RWPE2 (cell line): ENCODE measurements around the gene HYKK.
"Not testable (repeated sequence)": the region's sequence is repeated elsewhere in the genome, so short reads cannot be mapped to it uniquely, and the experiment has no call there.

Experiments used
- ATAC-seq: fragments of 200-7000 bp; cut with Tn5 transposase; 3 replicates; pipeline ENCODE4 v1.9.1; 2021; ENCODE audit warnings: low read depth
- DNase-seq: peaks from one replicate; pipeline ENCODE4 v3.0.0-alpha.2; 2020; ENCODE audit warnings: low spot score
- H3K27ac ChIP-seq: fragments of 450-650 bp; 2 replicates; pipeline ENCODE4 v1.5.1; 2017; ENCODE audit warnings: mild to moderate bottlenecking; ENCODE audit not compliant: poor library complexity, severe bottlenecking
- H3K27me3 ChIP-seq: fragments of 250-450 bp; sonication (Bioruptor Pico); 2 replicates; pipeline ENCODE4 v1.5.1; 2021; ENCODE audit warnings: mild to moderate bottlenecking, moderate library complexity; ENCODE audit not compliant: insufficient read depth, poor library complexity, severe bottlenecking
- H3K36me3 ChIP-seq: fragments of 250-450 bp; sonication (Bioruptor Pico); 2 replicates; pipeline ENCODE4 v1.5.1; 2020; ENCODE audit warnings: low read depth, mild to moderate bottlenecking, moderate library complexity
- H3K4me1 ChIP-seq: fragments of 250-450 bp; sonication (Bioruptor Pico); 2 replicates; pipeline ENCODE4 v1.5.1; 2021; ENCODE audit warnings: mild to moderate bottlenecking, moderate library complexity; ENCODE audit not compliant: insufficient read depth, poor library complexity, severe bottlenecking
- H3K4me3 ChIP-seq: fragments of 250-450 bp; sonication (Bioruptor Pico); 2 replicates; pipeline ENCODE4 v1.5.1; 2021; ENCODE audit warnings: mild to moderate bottlenecking, moderate library complexity; ENCODE audit not compliant: severe bottlenecking
- H3K9me3 ChIP-seq: fragments of 250-450 bp; sonication (Bioruptor Pico); 2 replicates; pipeline ENCODE4 v1.5.1; 2021; ENCODE audit warnings: mild to moderate bottlenecking, moderate library complexity; ENCODE audit not compliant: severe bottlenecking
- TF ChIP-seq, protein P1 (sequence below): fragments of 450-650 bp; IDR thresholded peaks from one replicate; pipeline ENCODE4 v1.5.1; 2017; ENCODE audit warnings: mild to moderate bottlenecking, moderate library complexity; ENCODE audit not compliant: poor library complexity, severe bottlenecking

The HYKK gene

DNA sequence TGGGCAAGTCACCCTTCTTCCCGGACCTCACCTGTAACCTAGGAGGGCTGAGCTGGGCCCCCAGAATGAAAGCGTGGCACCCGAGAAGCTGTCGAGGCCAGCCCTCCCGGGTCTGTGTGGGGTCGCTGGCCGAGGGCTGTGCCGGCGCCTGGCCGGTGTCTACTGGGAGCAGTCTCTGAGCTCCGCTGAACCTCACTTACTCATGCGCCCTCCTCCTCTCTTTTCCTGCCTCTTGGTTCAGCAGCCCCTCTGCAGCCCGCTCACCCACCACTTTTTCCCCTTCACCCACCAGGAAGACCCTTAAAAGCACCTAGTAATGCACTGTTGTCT, 419 bp downstream of the HYKK start:
- H3K4me3 ChIP-seq = peak overlapping the region; percentile 61
- no peaks in the 10 kb centered on the region for H3K4me1 ChIP-seq
- no peaks in the 10 kb centered on the region for H3K36me3 ChIP-seq
- DNase-seq = no peak
- H3K27me3 ChIP-seq = no peaks in the 10 kb centered on the region
- ATAC-seq = peak; percentile 34
- TF ChIP-seq, protein P1, sequence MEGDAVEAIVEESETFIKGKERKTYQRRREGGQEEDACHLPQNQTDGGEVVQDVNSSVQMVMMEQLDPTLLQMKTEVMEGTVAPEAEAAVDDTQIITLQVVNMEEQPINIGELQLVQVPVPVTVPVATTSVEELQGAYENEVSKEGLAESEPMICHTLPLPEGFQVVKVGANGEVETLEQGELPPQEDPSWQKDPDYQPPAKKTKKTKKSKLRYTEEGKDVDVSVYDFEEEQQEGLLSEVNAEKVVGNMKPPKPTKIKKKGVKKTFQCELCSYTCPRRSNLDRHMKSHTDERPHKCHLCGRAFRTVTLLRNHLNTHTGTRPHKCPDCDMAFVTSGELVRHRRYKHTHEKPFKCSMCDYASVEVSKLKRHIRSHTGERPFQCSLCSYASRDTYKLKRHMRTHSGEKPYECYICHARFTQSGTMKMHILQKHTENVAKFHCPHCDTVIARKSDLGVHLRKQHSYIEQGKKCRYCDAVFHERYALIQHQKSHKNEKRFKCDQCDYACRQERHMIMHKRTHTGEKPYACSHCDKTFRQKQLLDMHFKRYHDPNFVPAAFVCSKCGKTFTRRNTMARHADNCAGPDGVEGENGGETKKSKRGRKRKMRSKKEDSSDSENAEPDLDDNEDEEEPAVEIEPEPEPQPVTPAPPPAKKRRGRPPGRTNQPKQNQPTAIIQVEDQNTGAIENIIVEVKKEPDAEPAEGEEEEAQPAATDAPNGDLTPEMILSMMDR = peak; percentile 22
- no peak overlapping the region for H3K27ac ChIP-seq
- no peaks in the 10 kb centered on the region for H3K9me3 ChIP-seq

DNA sequence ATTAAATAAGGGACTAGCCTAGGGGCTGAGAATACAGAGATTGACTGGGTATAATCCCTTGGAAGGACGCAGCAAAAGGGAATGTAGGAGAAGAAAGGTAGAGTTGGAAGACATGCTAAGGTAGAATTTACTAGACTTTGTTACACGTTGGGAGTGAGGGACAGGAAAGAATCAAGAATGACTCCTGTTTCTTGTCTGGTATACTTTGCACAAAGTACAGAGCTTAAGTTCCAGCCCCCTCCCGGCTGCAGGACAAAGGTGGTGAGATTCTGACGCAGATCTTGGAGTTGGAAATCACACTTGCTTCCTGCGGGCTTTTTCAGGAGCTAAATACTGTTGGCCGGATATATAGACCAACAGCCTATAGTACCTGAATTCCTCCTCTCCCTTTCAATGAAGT, 895 bp downstream of the HYKK start:
- TF ChIP-seq, protein P1 = no peak
- H3K27ac ChIP-seq = no peak overlapping the region
- no peaks in the 10 kb centered on the region for H3K9me3 ChIP-seq
- ATAC-seq (no peak), DNase-seq (no peak)
- no peaks in the 10 kb centered on the region for H3K27me3 ChIP-seq
- H3K4me1 ChIP-seq = no peaks in the 10 kb centered on the region
- H3K4me3 ChIP-seq = peak overlapping the region; percentile 61
- no peaks in the 10 kb centered on the region for H3K36me3 ChIP-seq

DNA sequence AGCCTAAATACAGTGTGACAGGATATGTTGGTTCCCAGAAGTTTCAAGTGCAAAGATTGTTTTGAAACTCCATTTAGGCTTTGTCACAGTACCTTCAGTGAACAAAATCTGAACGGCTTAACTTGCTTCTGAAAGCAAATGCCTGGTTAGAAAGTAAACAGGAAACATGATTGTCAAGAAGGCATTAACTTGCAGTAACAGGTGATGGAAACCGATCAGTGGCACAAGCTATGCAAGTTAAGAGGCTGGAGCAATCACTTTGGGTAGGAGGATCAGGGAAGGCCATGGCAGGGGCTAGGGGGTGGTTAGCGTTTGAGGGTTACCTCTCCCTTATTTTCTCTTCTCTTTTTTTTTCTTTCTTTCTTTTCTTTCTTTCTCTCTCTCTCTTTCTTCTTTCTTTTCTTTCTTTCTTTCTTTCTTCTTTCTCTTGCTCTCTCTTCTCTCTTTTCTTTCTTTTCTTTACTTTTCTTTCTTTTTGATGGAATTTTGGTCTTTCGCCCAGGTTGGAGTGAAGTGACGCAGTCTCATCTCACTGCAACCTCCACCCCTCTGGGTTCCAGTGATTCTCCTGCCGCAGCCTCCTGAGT, 2.4 kb downstream of the HYKK start:
- Histone ChIP-seq H3K4me1 (no peaks in the 10 kb centered on the region), H3K27ac (no peak overlapping the region), H3K36me3 (no peaks in the 10 kb centered on the region), H3K9me3 (no peaks in the 10 kb centered on the region), H3K27me3 (no peaks in the 10 kb centered on the region), H3K4me3 (no peak overlapping the region)
- no peak for ATAC-seq
- no peak for DNase-seq
- TF ChIP-seq, protein P1 = no peak

DNA sequence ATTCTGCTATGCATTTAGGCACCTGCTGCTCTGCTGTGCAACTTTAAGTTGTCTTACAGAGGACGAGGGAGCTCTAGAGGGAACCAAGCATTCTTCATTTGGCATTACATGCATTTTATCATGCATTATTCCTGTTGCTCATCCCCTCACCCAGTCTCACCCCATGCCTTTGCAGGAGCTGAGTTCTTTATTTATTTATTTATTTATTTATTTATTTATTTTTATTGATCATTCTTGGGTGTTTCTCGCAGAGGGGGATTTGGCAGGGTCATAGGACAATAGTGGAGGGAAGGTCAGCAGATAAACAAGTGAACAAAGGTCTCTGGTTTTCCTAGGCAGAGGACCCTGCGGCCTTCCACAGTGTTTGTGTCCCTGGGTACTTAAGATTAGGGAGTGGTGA, 12.7 kb downstream of the HYKK start:
- not testable (repeated sequence) for H3K4me1 ChIP-seq, DNase-seq, H3K9me3 ChIP-seq, H3K27ac ChIP-seq, H3K4me3 ChIP-seq, ATAC-seq, H3K27me3 ChIP-seq, H3K36me3 ChIP-seq

DNA sequence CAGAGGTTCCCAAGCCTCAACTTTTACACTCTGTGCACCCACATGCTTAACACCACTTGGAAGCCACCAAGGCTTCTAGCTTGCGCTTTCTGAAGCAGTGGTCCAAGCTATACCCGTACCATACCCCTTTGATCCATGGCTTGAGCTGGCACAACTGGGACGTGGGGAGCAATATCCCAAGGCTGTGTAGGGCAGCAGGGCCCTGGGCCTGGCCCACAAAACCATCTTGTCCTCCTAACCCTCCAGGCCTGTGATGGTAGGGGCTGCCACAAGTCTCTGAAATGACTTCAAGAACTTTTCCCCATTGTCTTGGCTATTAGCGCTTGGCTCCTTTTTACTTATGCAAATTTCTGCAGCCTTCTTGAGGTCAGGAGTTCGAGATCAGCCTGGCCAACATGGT, 16.9 kb downstream of the HYKK start:
- no peak for ATAC-seq

More for the DNA sequence above, 16.9 kb downstream of the HYKK start:
- DNase-seq = no peak
- Histone ChIP-seq H3K4me1 (no peaks in the 10 kb centered on the region), H3K36me3 (no peaks in the 10 kb centered on the region), H3K27me3 (no peaks in the 10 kb centered on the region), H3K9me3 (no peaks in the 10 kb centered on the region), H3K4me3 (no peak overlapping the region), H3K27ac (no peak overlapping the region)
- TF ChIP-seq, protein P1 = no peak
